HG03442 (cell line): ENCODE measurements around the gene PCDHGA6.

Source experiments
- ATAC-seq: cut with Tn5 transposase; IDR thresholded peaks from one replicate; pipeline ENCODE4 v1.9.1; 2021; ENCODE audit warnings: mild to moderate bottlenecking, moderate library complexity; ENCODE audit not compliant: unreplicated experiment

PCDHGA6 gene

DNA sequence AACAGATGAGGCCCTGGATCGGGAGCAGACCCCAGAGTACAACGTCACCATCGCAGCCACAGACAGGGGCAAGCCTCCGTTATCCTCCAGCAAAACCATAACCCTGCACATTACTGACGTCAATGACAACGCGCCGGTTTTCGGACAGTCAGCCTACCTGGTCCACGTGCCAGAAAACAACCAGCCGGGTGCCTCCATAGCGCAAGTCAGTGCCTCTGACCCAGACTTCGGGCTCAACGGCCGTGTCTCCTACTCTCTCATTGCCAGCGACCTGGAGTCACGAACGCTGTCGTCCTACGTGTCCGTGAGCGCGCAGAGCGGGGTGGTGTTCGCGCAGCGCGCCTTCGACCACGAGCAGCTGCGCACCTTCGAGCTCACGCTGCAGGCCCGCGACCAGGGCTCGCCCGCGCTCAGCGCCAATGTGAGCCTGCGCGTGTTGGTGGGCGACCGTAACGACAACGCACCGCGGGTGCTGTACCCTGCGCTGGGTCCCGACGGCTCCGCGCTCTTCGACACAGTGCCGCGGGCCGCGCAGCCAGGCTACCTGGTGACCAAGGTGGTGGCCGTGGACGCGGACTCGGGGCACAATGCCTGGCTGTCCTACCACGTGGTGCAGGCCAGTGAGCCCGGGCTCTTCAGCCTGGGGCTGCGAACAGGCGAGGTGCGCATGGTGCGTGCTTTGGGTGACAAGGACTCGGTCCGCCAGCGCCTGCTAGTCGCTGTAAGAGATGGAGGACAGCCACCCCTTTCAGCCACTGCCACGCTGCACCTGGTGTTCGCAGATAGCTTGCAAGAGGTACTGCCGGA is 45.6 kb downstream of the PCDHGA6 start:
- no peak for ATAC-seq

DNA sequence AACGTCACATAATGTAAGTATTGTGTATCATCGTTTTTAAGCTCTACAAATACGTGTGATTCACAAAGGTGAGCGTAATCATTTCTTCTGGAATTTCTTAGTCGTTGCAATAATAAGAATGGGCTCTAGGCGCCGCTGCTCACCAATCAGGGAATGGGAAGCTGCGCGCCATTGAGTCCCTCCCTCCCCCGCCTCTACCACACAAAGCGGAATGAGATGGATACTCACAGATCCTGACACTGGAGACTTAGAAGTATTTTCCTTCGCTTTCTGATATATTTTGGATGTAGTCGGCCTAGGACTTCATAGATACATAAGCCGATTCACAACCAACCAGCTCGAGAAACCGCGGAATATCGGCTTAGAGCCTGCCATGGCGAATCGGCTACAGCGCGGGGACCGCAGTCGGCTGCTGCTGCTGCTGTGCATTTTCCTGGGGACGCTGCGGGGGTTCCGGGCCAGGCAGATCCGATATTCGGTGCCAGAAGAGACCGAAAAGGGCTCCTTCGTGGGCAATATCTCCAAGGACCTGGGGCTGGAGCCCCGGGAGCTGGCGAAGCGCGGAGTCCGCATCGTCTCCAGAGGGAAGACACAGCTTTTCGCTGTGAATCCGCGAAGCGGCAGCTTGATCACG is 47.3 kb downstream of the PCDHGA6 start, which contains the start of gene PCDHGA11:
TSS of gene PCDHGA11 (plus strand) at position 197 of the 634 bp plus-strand sequence. CDS start at position 374, 177 bp downstream.
- peak; percentile 59 for ATAC-seq

DNA sequence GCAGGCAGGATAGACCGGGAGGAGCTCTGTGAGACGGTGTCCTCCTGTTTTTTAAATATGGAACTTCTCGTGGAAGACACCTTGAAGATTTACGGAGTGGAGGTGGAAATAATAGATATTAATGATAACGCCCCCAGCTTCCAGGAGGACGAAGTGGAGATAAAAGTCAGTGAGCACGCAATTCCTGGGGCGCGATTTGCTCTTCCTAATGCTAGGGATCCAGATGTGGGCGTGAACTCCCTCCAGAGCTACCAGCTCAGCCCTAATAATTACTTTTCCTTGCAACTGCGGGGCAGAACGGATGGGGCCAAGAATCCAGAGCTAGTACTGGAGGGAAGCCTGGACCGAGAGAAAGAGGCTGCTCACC is 47.8 kb downstream of the PCDHGA6 start:
- ATAC-seq = no peak

DNA sequence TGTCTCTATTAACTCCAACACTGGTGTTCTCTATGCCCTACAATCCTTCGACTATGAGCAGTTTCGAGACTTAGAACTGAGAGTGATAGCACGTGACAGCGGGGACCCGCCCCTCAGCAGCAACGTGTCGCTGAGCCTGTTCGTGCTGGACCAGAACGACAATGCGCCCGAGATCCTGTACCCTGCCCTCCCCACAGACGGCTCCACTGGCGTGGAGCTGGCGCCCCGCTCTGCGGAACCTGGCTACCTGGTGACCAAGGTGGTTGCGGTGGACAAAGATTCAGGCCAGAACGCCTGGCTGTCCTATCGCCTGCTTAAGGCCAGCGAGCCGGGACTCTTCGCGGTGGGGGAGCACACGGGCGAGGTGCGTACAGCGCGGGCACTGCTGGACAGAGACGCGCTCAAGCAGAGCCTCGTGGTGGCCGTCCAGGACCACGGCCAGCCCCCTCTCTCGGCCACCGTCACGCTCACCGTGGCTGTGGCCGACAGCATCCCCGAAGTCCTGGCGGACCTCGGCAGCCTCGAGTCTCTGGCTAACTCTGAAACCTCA is 49.1 kb downstream of the PCDHGA6 start:
- ATAC-seq = no peak

DNA sequence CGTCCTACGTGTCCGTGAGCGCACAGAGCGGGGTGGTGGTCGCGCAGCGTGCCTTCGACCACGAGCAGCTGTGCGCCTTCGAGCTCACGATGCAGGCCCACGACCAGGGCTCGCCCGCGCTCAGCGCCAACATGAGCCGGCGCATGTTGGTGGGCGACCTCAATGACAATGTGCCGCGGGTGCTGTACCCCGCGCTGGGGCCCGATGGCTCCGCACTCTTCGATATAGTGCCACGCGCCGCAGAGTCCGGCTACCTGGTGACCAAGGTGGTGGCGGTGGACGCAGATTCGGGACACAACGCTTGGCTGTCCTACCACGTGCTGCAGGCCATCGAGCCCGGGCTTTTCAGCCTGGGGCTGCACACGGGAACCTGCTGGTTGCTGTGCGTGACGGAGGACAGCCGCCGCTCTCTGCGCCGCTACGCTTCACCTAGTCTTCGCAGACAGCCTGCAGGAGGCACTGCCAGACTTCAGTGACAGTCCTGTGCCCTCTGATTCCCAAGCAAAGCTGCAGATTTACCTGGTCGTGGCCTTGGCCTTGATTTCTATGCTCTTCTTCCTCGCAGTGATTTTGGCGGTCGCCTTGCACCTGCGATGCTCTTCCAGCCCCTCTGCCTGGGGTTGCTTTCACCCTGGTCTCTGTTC is 54.2 kb downstream of the PCDHGA6 start:
- no peak for ATAC-seq
